Brain pericyte (primary cell): ENCODE data around the gene EPB41.
"Not testable (repeated sequence)": the region's sequence is repeated elsewhere in the genome, so short reads cannot be mapped to it uniquely, and the experiment has no call there.

Experiments
- DNase-seq: peaks from one replicate; pipeline ENCODE4 v3.0.0-alpha.2; 2012; ENCODE audit warnings: low read depth, low spot score

The EPB41 gene

DNA sequence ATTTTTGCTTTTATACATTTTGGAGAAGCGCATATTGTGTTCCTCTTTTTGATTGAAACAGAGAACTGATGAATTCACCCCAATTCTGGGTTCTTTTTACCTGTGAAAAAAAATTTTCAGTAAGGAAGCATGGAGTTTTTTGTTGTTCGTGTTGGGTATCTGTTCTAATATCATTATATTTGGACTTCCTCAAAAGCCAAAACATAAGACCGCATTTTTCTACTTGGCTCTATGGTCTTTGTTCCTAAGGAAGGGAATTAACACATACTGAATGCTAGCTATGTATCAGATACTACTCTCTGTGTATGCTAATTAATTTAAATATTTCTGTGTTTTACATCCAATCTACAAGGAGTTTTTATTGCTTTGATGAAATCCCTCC lies 12.9 kb downstream of the EPB41 start:
- DNase-seq: no peak

DNA sequence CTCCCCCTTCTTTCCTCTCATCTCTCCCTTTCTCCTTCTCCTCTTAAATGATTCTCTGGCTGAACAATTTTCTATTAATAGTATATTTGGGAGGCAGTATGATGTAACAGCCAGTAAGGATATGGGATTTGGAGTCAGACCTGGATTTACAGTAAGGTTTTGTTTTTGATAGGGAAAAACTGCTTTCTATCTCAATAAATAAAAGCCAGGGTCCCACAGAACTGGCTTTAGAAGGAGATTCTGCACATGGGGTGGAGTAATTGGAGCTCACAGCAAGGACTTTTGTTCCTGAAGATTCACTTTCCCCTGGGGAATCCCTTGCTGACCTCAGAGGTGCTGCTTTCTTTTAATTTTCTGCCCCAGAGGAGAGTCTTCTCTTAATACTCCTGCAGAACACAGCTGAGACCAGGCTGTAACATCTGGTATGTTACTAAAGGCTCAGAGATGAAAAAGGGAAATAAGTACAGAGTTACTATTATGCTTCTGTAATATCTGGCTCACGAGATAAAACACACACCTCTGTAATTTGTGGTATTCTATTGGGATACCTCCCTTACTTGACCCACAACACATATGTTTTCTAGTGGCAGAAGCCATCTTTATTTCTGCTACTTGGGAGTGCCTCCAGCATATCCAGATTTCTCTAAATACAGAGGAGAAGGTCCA lies 13.4 kb downstream of the EPB41 start:
- DNase-seq: no peak

DNA sequence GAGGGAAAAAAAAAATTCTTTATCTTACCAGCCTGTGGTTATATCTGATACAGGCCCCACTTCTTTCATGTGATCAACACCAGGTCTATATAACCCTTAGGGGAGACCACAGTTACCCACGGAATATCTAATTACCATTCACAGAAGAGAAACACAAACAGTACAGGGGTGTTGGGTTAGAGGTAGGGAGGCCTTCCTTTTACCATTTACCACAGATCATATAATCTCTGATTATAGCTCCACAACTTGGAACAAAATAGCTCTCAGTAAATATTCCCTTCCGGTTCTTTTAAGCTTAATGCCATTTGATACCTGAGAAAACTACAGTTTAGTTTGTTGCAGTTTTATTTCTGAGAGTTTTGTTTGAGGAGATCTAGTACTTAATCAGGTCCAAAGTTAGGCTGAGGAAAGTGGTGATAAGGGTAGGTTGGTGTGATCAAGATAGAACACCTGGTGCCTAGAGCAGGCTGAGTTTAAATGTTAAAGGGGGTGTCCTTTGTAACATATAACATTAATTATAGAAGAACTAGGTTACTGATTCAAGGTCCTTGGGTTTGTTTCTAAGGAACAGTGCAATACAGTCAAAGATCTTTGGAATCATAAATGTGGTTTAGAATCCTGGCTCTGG lies 14.1 kb downstream of the EPB41 start:
- DNase-seq: no peak

DNA sequence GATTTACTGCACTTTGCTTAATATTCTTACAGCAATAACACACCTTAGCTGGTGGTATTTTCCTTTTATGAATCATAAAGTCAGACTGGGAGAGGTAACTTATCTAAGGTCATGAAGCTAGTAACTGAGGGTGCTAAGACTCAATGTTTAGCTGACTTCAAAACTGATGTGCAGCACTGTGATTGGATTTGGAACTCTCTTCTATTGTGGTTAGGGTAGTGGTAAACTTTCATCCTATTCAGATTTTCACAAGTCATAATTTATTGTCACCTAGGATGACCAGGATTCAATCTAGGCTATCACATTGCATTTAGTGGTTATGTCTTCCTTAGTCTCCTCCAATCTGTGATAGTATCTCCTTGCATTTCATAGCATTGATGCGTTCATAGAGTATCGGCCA lies 18.9 kb downstream of the EPB41 start:
- no peak for DNase-seq

DNA sequence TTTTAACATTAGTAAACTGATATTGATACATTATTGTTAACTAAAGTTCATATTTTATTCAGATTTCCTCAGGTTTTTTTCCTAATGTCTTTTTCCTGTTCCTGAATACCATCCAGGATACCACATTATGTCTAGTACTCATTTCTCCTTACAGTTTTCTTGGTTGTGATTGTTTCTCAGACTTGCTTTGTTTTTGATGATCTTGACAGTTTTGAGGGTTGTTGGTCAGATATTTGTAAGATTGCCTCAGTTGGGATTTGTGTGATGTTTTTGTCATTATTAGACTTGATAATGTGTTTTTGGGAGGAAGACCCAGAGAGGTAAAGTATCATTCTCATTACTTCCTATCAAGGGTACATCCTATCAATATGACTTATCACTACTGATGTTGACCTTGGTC lies 19.5 kb downstream of the EPB41 start:
- DNase-seq: no peak

DNA sequence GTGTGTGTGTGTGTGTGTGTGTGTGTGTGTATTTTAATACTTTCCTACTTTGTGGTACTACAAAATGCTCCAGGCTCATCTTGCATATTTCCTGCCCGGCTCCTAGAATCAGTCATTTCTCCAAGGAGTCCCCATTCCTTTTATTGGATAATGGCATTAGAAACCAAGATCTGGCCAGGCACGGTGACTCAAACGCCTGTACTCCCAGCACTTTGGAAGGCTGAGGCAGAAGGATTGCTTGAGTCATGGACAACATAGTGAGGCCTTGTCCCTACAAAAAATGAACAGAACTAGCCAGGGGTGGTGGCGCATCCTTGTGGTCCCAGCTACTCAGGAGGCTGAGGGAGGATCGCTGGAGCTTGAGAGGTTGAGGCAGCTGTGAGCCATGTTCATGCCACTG lies 20.3 kb downstream of the EPB41 start:
- DNase-seq: no peak

DNA sequence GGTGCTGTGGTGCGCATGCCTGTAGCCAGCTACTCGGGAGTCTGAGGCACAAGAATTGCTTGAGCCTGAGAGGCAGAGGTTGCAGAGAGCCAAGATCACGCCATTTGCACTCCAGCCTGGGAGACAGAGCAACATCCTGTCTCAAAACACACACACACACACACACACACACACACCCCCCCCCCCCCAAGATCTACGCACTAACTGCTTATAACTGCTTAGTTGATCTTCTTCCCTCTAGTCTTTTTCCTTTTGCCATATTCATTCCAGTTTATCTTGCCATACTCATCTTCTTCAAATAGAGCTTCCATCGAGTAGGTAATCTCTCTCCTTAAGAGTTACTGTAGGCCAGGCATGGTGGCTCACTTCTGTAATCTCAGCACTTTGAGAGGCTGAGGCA lies 20.9 kb downstream of the EPB41 start:
- DNase-seq: no peak

DNA sequence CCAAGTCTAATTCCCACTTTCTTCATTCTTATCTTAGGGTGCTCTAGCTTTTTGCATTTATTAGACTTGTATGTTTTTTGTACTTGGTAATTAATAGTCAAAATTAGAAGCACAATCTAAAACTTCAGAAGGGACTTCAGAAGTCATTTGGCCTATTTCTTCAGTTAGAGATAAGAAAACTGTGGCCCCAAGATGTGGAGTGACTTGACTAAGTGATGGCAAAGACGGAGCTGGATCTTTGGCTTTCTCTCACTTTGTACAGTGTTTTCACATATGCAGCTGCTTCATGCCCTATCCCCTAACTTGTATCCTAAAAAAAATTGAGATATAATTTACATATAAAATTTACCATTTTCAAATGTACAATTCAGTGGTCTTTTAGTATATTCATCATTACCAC lies 21.7 kb downstream of the EPB41 start:
- DNase-seq: no peak

DNA sequence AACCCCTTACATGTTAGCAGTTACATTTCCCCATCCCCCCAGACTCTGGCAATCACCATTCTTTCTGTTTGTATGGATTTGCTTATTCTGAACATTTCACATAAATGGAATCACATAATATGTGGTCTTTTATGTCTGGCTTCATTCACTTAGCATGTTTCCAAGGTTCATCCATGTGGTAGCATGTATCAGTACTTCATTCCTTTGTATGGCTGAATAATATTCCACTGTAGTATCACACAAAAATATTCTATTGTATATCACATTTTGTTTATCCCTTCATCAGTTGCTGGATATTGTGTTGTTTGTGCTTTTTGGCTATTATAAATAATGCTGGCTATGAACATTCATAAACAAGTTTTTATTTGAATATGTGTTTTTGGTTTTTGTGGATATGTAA lies 22.2 kb downstream of the EPB41 start:
- DNase-seq: no peak

DNA sequence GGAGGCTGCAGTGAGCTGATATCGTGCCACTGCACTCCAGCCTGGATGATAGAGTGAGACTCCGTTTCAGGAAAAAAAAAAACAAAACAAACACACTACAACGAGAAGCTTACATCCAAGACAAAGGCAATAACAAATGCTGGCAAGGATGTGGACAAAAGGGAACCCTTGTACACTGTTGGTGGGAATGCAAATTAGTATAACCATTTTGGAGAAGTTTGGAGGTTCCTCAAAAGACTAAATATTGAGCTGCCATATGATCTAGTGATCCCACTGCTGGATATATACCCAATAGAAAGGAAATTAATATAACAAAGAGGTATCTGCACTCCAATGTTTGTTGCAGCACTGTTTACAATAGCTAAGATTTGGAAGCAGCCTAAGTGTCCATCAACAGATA lies 29.2 kb downstream of the EPB41 start:
- not testable (repeated sequence) for DNase-seq

DNA sequence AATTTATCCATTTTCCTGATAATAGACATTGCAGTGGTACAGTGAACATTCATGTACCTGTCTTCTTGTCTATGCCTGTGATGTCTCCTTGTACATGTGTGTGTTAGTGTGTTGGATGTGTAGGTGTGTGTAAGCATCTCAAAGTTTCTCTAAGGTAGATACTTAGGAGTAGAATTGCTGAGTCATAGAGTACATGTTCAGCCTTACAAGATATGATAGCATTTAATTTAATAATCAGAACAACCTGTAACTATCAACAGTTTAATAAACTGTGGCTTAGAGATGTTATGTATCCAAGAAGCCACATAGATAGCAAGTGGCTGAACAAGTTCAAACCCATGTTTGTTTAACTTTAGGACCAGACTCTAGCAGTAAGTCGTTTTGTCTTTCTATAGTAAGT lies 35.6 kb downstream of the EPB41 start:
- no peak for DNase-seq

DNA sequence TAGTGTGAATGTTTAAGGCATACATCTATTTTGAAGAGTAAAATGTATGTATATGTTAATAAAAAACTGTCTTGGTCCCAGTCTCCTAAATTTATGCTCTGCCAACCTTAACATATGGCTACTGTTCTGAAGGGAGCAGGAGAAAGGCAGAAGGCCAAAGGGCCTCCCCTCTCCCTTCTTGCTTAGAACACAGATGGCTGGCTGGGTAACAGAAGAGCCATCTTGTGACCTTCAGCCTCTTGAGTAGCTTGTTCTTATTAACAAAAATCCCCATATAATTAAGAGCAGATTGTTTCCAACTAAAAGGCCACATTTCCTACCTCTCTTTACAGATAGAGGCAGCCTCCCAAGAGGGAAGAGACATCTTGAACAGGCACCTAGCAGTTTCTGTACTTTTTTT lies 36.1 kb downstream of the EPB41 start:
- DNase-seq: no peak

DNA sequence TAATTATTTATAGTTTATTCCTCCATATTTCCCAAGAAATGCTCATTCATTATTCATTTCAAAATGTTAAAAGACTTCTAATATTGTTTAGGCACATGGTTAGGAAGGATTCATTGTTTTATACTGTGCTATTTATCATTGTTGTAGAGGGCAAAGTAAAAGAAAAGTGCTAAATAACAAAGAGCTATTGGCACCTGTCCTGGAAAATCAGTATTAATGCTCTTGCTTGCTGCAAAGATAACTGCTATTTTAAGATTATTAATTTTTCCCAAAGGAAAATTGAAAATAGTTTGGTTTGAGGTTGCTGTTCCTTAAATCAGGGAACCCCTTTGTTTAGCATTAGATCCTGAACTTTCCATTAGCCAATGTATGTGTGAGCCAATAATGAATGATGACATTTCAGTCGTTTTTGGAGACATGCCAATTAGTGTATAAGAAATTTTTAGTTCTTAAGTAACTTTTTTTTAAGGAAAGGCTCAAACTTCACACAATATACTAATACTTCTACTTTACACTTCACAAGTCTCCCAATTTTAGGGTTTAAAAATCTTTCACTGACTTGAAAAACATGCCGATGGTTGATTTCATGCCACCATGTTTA lies 39.9 kb downstream of the EPB41 start:
- DNase-seq: no peak

DNA sequence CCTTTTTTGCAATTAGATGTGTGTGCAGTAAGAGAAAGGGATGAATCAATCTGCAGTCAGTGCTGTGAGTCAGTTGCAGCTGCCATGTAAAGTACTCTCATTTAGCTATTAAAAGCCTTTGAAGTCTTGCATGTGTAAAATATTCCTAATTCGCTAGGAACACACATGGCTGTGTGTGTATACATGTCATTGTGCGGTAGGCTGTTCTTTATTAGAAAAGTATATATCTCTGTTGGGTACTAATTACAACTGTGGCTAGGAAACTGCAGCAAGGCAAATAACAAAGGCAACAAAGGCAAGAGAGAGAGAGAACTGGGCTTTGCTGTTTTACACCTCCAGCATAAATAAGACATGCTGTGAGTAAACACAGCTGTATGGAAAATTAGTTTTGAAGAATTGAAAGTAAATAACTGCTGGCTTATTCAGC lies 41.7 kb downstream of the EPB41 start:
- no peak for DNase-seq

DNA sequence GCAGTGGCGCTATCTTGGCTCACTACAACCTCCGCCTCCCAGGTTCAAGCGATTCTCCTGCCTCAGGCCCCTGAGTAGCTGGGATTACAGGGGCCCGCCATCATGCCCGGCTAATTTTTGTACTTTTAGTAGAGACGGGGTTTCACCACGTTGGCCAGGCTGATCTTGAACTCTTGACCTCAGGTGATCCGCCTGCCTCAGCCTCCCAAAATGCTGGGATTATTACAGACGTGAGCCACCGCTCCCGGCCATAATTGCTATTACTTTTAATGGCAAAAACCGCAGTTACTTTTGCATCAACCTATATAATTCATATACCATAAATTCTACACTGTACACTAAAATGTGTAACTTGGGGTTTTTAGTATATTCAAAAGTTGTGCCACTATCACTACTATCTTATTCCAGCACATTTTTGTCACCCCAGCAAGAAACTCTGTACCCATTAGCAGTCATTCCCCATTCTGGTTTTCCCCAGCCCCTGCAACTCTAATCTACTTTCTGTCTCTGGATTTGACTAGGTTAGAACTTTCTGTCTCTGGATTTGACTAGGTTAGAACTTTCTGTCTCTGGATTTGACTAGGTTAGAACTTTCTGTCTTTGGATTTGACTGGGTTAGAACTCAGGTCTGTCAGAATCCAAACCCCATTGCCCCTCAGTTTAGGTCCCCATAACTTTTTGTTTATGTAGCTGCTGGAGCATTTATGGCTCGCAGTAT lies 47.9 kb downstream of the EPB41 start:
- DNase-seq: not testable (repeated sequence)

DNA sequence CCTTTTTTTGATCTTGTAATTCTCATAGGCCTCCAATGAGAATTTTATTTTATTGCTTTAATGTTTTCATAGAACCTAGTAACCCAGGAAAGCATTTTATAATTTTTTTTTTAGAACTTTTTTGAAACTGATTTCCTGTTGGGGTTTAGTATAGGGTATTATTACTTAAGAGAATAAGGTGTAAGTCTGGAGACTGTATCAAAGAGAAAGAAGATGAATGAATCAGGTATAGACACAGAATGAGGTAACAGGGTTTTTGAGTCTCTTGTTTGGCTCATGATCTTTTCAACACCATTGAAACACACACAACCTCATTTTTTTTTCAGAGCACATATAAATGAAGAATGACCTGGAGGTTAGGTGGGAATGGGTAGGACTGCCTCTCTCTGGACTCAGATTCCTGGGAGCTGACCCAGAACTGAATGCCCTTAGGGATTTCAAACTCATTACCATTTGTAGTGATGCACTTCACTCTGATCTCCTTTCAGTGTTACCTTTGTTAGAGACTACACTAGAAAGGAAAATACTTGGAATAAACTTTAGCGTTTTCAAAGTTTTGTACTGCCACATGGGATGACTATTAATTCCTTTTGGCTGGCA lies 51.0 kb downstream of the EPB41 start:
- DNase-seq: no peak

DNA sequence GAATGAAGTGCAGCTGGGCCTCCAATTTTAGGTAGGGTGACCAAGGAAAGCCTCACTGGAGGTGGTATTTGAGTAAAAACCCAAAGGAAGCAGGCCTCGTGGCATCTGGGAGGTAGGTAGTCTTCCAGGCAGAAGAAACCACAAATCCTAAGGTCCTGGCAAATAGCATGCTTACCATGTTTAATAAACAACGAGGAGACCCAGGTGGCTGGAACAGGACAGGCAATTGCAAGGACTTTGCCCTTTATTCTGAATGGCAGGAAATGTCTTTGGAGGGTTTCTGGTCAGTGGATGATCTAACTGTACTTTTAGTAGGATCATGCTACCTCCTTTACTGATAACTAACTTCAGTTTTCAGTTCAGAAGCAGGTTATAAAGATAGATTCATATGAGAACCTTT lies 52.2 kb downstream of the EPB41 start:
- DNase-seq: no peak

DNA sequence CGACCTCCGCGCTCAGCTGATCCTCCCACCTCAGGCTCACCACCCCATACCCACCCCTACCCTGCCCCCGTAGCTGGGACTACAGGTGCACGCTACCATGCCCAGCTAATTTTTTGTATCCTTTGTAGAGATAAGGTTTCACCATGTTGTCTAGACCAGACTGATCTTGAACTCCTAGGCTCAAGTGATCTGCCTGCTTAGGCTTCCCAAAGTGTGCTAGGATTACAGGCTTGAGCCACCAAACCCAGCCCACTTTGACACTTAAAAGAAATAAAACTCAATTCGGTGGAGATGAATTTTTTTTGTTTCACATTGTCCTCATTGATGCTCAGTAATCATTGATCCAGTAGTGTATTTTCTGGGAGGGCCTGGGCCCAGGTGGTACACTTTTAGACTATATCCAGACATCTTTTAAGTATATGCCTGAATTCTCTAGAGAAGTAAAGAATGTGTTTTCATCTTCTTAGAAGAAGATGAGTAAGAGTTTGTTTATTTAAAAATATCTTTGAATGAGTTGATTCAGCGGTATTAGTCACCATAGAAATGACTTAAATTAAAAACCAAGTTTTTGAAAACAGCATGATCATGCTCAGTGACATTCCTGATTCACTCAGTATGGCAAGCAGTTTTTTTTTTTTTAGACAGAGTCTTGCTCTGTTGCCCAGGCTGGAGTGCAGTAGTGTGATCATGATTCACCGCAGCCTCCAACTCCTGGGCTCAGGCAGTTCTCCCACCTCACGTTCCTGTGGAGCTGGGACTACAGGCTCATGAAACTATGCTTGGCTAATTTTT lies 57.8 kb downstream of the EPB41 start:
- DNase-seq: peak; percentile 30

DNA sequence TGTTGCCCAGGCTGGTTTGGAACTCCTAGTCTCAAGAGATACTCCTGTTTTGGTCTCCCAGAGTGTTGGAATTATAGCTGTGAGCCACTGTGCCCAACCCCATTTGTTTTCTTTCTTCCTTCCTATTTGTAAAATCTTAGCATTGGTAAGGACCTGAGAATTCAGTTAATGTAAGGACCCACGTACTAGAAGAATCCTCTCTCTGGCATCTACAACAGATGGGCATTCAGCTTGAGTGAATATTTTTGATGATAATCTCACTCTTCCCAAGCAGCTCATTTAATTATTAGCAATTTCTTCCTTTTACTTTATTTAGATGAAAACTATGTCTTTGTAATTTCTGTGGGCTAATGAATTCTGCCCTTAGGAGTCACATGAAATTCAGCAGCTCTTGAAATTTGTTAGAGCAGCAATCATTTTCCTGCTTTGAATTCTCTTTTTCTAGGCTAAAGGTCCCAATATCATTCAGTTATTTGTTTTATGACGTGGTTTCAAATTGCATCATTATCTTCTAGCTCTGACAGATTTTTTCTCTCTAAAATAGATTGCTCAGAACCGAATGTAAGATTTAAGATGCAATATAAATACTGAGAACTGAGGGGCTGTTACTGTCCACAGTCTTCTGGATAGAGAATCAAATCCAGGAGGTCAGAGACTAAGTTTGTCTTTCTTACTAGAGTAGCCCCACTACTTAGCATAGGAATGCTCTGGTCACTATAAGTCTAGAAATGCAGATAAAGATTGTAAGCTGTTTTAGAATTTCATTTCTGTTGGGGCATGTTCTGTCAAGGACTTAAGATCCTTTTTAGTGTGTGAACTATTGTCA lies 59.4 kb downstream of the EPB41 start:
- peak; percentile 24 for DNase-seq

DNA sequence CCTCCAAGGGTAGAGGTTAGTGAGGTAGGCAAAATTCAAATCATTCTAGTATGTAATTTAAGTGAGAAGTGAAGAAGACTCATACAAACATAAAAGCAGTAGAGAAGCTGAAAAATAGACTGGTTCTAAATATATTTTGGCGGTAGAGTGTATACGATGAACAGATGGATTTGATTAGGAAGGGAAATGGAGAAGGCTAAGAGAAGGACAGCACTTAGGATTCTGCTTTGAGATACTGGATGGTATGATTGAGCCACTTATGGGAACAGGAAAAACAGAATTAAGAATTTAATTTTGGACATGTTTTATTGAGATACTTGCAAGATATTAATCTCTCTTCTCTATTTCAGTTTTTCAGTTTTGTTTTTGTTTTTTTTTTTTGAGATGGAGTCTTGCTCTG lies 60.1 kb downstream of the EPB41 start:
- DNase-seq: peak; percentile 12

DNA sequence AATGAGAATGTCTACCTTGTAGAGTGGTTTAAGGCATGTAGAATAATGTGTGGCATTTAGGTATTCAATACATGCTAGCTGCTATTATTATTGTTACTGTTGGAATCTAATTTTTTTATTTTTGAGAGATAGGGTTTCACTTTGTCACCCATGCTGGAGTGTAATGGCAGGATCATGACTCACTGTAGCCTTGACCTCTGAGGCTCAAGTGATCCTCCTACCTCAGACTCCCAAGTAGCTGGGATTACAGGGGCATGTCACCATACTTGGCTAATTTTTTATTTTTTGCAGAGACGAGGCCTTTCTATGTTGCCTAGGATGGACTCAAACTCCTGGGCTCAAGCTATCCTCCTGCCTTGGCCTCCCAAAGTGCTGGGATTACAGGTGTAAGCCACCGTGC lies 61.9 kb downstream of the EPB41 start:
- DNase-seq: no peak
